GM23338 (cell line): ENCODE results near the gene SEMG2. TPM values are rescaled to one million over a fixed set of nuclear protein-coding genes. Genes with fewer than 3 reads are reported as not detected.

Experiments
- ATAC-seq: fragments of 200-7000 bp; cut with Tn5 transposase; 3 replicates; pipeline ENCODE4 v1.9.1; 2020
- DNase-seq: peaks from one replicate; pipeline ENCODE4 v3.0.0-alpha.2; 2015; ENCODE audit warnings: low spot score
- H2AFZ ChIP-seq: fragments of 200-600 bp; sonication (generic); 2 replicates; pipeline ENCODE4 v1.8.0; 2016; ENCODE audit warnings: antibody characterized with exemption, mild to moderate bottlenecking, moderate library complexity
- H3F3A ChIP-seq: fragments of 200-600 bp; sonication (generic); replicated peaks from 2 replicates; pipeline ENCODE4 v1.8.0; 2017; ENCODE audit warnings: antibody characterized with exemption, mixed run types, low read depth
- H3K27ac ChIP-seq: fragments of 200-600 bp; sonication (generic); 2 replicates; pipeline ENCODE4 v1.6.1; 2016; ENCODE audit warnings: low read depth
- H3K27me3 ChIP-seq: fragments of 200-600 bp; sonication (generic); 2 replicates; pipeline ENCODE4 v1.8.0; 2016; ENCODE audit warnings: mild to moderate bottlenecking, mixed run types, moderate library complexity; ENCODE audit not compliant: insufficient read depth
- H3K36me3 ChIP-seq: fragments of 200-600 bp; sonication (generic); 2 replicates; pipeline ENCODE4 v1.8.0; 2016; ENCODE audit warnings: mild to moderate bottlenecking; ENCODE audit not compliant: insufficient read depth
- H3K4me1 ChIP-seq: fragments of 200-600 bp; sonication (generic); 2 replicates; pipeline ENCODE4 v1.8.0; 2016; ENCODE audit warnings: mild to moderate bottlenecking, moderate library complexity; ENCODE audit not compliant: insufficient read depth
- H3K4me2 ChIP-seq: fragments of 200-600 bp; sonication (generic); 2 replicates; pipeline ENCODE4 v1.7.1; 2017; ENCODE audit warnings: mixed run types
- H3K4me3 ChIP-seq: fragments of 200-600 bp; sonication (generic); 2 replicates; pipeline ENCODE4 v1.6.1; 2016; ENCODE audit warnings: mixed run types
- H3K79me2 ChIP-seq: fragments of 200-600 bp; sonication (generic); replicated peaks from 2 replicates; pipeline ENCODE4 v1.8.0; 2017; ENCODE audit warnings: mild to moderate bottlenecking; ENCODE audit not compliant: insufficient read depth
- H3K9me2 ChIP-seq: fragments of 200-600 bp; sonication (generic); 2 replicates; pipeline ENCODE4 v1.8.0; 2017; ENCODE audit not compliant: insufficient read depth
- H4K20me1 ChIP-seq: fragments of 200-600 bp; sonication (generic); replicated peaks from 2 replicates; pipeline ENCODE4 v1.8.0; 2017; ENCODE audit warnings: mild to moderate bottlenecking; ENCODE audit not compliant: insufficient read depth
- H3K27ac Mint-ChIP-seq: 2 replicates; pipeline ENCODE4 v1.8.0; 2020; ENCODE audit warnings: inconsistent platforms, mild to moderate bottlenecking, moderate library complexity, mixed read lengths
- H3K27me3 Mint-ChIP-seq: 3 replicates; pipeline ENCODE4 v1.8.0; 2022; ENCODE audit warnings: low read depth, mild to moderate bottlenecking, moderate library complexity, mixed read lengths, inconsistent platforms; ENCODE audit not compliant: insufficient read depth, poor library complexity
- H3K36me3 Mint-ChIP-seq: 3 replicates; pipeline ENCODE4 v1.8.0; 2021; ENCODE audit warnings: low read depth, mild to moderate bottlenecking, inconsistent platforms, moderate library complexity, mixed read lengths
- H3K4me1 Mint-ChIP-seq: 3 replicates; pipeline ENCODE4 v1.8.0; 2020; ENCODE audit warnings: mild to moderate bottlenecking, inconsistent platforms, mixed read lengths
- H3K4me3 Mint-ChIP-seq: 3 replicates; pipeline ENCODE4 v1.8.0; 2021; ENCODE audit warnings: moderate library complexity, mild to moderate bottlenecking, inconsistent platforms, mixed read lengths
- H3K9me3 Mint-ChIP-seq: 3 replicates; pipeline ENCODE4 v1.8.0; 2020; ENCODE audit warnings: moderate library complexity, mild to moderate bottlenecking, inconsistent platforms, mixed read lengths
- CREB1 ChIP-seq: fragments of 250-450 bp; sonication (Bioruptor Pico); IDR thresholded peaks from 2 replicates; pipeline ENCODE4 v1.5.0; 2020; ENCODE audit warnings: low read depth, mild to moderate bottlenecking, moderate library complexity
- CTCF ChIP-seq, 2 experiments: fragments of 200-600 bp in 1 of 2; sonication (generic) in 1 of 2; conservative IDR thresholded peaks; 2 replicates each; pipeline versions ENCODE4 v1.5.1 to v1.6.1; 2016 to 2017; ENCODE audit warnings: antibody characterized with exemption in 2 of 2, low read depth in 2 of 2, mild to moderate bottlenecking in 2 of 2, moderate library complexity in 1 of 2
- EZH2 ChIP-seq: fragments of 200-600 bp; sonication (generic); IDR thresholded peaks from one replicate; pipeline ENCODE4 v1.8.0; 2017; ENCODE audit warnings: antibody characterized with exemption, mild to moderate bottlenecking, low read depth; ENCODE audit not compliant: unreplicated experiment
- EZH2phosphoT487 ChIP-seq: fragments of 200-600 bp; sonication (generic); IDR thresholded peaks from one replicate; pipeline ENCODE4 v1.8.1; 2018; ENCODE audit warnings: antibody characterized with exemption; ENCODE audit not compliant: unreplicated experiment
- JUNB ChIP-seq: IDR thresholded peaks from one replicate; pipeline ENCODE4 v1.6.1; 2016; ENCODE audit warnings: antibody characterized with exemption; ENCODE audit not compliant: unreplicated experiment
- POLR2AphosphoS5 ChIP-seq: IDR thresholded peaks from 2 replicates; pipeline ENCODE4 v1.6.1; 2016; ENCODE audit warnings: antibody characterized with exemption, low read depth
- REST ChIP-seq: IDR thresholded peaks from one replicate; pipeline ENCODE4 v1.6.1; 2018; ENCODE audit warnings: antibody characterized with exemption; ENCODE audit not compliant: unreplicated experiment
- STAT1 ChIP-seq: IDR thresholded peaks from one replicate; pipeline ENCODE4 v1.6.1; 2016; ENCODE audit warnings: antibody characterized with exemption; ENCODE audit not compliant: unreplicated experiment
- ZNF114 ChIP-seq: fragments of 250-450 bp; sonication (Bioruptor Pico); IDR thresholded peaks from 2 replicates; pipeline ENCODE4 v1.5.0; 2020; ENCODE audit warnings: mild to moderate bottlenecking, moderate library complexity
- ZNF331 ChIP-seq: fragments of 250-450 bp; sonication (Bioruptor Pico); IDR thresholded peaks from 2 replicates; pipeline ENCODE4 v1.5.0; 2020; ENCODE audit warnings: low read depth, mild to moderate bottlenecking, moderate library complexity
- ZNF462 ChIP-seq: fragments of 250-450 bp; sonication (Bioruptor Pico); IDR thresholded peaks from 2 replicates; pipeline ENCODE4 v1.5.0; 2020; ENCODE audit warnings: mild to moderate bottlenecking, moderate library complexity
- polyA plus RNA-seq: library from polyadenylated mRNA; unstranded; fragments of >200 nt; fragmentation: Nextera tagmentation; extraction: Ambion mirVana; gene quantifications from 2 replicates; pipeline ENCODE4 v1.2.1, GENCODE V29; 2016
- total RNA-seq: library from RNA; depleted of rRNA; stranded (reverse); fragments of >200 nt; shearing (Covaris generic); gene quantifications from 2 replicates; pipeline ENCODE4 v1.2.3, GENCODE V29; 2014

The SEMG2 gene
- total and polyA plus RNA-seq, 2 experiments from 2014 or later: not detected

- TF ChIP-seq ZNF462 (CRISPR knock-in tag): no peak
- TF ChIP-seq ZNF114: no peak
- TF ChIP-seq CTCF (conservative IDR thresholded peaks at IDR 0.05; ENCODE audit: low read depth in 2 of 2): no peak
- no peak for TF ChIP-seq POLR2AphosphoS5
These were observed 31.3 kb upstream of the SEMG2 start (continued) for GRCh38 chr20:45189861-45190260.

- no peak overlapping the region for H3K4me2 ChIP-seq
- ATAC-seq: no peak
- H3K27ac ChIP-seq: no peak overlapping the region
- Mint-ChIP-seq H3K9me3 (0 out of 3 replicates have a peak, but pooled peaks cover 3% of the 10 kb centered on the region), H3K4me1 (no peaks in the 10 kb centered on the region), H3K27me3 (no peaks in the 10 kb centered on the region), H3K27ac (no peak overlapping the region), H3K4me3 (no peak overlapping the region), H3K36me3 (no peaks in the 10 kb centered on the region)
- no peaks in the 10 kb centered on the region for H4K20me1 ChIP-seq
- no peaks in the 10 kb centered on the region for H3K4me1 ChIP-seq
- no peaks in the 10 kb centered on the region for H3K36me3 ChIP-seq
- H3K9me2 ChIP-seq: 0 out of 2 replicates have a peak, but pooled peaks cover 3% of the 10 kb centered on the region
- no peak for DNase-seq
- no peaks in the 10 kb centered on the region for H3K79me2 ChIP-seq
- H3F3A ChIP-seq: no peaks in the 10 kb centered on the region
- no peaks in the 10 kb centered on the region for H3K27me3 ChIP-seq
- no peak overlapping the region for H3K4me3 ChIP-seq
- no peak overlapping the region for H2AFZ ChIP-seq
- TF ChIP-seq CTCF (conservative IDR thresholded peaks at IDR 0.05; ENCODE audit: low read depth in 2 of 2) (no peak), JUNB (no peak), ZNF331 (no peak), EZH2 (no peak), CREB1 (CRISPR knock-in tag) (no peak), EZH2phosphoT487 (no peak), REST (no peak), STAT1 (no peak)
These were observed 29.2 kb upstream of the SEMG2 start for GRCh38 chr20:45191926-45192325.
